HG02884 (cell line): Measurements from ENCODE around the gene ELF5.

Source experiments
- ATAC-seq: cut with Tn5 transposase; IDR thresholded peaks from one replicate; pipeline ENCODE4 v1.9.1; 2021; ENCODE audit warnings: mild to moderate bottlenecking, moderate library complexity; ENCODE audit not compliant: unreplicated experiment

ELF5 gene

DNA sequence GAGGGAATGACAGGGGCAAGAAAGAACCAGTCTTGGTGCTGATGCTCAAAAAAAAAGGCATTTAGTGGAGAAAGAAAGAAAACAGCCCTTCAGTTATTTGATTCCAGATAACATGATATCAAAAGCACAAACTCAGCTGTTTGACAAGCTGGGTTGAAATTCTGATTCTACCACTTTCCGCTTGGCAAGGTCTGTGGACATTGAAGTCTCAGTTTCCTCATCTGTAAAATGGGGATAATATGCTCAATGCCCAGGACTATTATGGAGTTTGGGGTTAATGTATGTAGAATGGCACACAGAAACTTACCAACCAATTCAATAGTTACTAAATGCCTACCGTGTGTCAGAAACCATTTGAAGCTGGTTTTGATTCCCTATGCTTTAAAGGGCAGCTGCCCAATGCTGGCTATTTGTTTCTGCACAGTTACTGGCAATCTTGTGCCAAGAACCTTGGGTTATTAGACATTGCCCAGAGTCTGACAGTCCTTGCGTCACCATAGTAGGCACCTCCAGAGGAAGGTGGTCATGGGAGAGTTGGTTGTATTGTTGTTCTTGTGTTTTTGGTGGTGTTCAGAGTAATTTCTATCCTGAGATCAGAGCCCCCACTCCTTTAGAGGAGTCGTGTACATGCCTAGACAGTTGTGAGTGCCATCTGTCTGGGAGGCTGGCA is 19.5 kb downstream of the ELF5 start:
- ATAC-seq: no peak

DNA sequence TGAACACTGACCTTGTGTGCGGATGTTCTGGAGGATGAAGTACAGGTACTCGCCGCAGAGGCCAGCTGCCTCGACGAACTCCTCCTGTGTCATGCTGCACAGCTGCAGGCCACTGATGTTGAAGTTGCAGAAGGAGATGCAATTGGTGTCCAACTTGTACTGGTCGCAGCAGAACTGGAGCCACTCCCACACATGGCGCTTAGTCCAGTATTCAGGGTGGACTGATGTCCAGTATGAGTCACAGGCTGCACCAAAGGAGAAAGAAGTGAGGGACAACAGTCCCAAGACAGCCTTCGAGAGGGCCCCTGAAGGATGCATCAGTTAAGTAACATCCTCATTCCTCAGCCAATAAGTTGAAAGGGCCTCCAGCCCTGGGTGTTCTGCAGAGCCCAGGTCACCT is 20.1 kb downstream of the ELF5 start:
- no peak for ATAC-seq

DNA sequence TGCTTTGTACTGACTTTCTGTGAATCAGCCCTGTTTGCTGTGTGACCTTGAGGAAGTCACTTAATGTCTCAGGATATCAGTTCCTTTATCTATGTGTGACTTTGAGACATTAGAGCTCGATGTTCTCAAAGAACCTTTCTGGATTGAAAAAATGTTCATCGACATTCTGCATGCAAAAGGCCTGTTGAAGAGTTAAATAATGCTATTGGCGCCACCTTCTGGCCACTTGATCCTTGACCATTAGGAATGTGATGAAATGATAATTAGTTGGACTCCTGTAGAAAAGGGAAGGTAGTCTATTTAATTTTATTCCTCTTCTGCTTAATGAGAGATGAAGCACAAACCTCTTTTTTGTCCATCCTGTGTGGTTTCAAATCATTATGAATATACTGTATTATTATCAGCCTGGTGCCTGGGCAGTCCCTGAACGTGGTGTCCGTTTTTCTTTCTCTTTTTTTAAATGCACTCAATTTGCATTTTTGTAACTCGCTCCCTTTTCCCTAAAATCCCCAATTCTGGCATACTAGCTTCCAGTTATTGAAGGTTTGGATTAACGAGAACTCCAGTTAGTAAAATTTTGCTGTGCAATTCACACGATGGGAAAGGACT is 20.7 kb downstream of the ELF5 start:
- no peak for ATAC-seq

DNA sequence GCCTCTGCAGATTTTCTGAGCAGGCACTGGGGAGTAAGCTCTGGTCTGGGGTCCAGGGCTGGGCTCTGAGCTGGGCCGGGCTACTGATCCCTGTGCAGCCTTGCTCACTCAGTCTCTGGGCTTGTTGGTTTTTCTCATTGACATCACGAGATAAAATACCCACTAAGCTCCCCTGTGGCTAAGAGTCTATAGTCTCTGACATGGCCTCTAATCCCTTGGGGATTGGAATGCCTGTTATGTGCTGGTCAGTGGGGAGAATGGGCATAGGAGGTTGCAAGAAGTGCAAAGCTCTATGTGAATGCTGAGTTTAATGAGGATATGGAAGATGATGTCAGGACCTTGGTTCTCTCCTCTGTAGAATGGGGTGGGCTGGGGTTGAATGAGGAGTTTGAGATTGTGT is 23.3 kb downstream of the ELF5 start:
- ATAC-seq: no peak

DNA sequence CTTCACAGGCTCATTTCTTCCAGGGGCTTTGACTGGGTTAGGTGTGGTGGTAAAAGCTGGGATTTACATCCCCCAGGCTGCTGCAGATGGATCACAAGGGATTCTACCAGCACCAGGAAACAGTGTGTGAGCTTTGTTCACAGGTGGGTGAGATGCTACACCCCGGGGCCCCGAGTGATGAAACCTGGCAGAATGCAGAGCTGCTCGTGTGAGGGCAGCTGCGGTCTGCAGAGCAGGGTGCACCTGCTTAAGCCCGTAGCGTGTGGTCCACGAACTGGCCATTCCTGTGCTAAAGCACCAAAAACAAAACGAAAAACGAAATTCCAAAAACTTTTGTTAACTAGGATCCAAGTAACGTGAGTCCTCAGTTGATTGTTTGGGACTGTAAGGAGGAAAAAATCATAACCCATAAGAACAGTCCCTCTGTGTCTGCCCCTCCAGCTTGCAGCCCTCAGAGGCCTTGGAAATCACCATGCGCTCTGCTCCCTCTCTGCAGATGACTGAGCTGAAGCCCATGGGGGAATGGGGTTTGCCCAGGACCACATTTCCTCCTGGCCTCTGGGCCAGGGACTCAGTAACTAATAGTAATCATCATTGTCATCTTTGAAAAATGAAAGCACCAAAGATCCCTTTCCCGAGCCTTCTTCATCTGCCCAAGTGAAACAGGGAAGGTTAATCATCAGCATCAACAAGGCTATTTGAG is 24.6 kb downstream of the ELF5 start:
- no peak for ATAC-seq

DNA sequence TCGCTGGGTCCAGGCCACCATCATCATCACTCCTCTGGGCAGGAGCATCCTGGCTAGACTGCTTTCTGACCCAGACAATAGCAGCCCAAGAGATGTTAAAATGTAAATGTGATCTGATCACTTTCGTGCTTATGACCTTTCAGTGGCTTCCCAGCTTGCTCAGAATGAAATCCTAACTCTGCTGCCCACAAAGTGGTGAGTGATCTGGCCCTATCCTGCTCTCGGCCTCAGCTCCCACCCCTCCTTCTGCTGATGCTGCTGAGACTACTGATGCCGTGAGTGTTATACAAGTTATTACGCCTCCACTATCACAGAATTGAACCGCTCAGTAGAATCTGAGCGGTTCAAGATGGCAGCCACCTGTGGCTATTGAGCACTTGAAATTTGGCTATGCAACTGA is 26.2 kb downstream of the ELF5 start:
- no peak for ATAC-seq

DNA sequence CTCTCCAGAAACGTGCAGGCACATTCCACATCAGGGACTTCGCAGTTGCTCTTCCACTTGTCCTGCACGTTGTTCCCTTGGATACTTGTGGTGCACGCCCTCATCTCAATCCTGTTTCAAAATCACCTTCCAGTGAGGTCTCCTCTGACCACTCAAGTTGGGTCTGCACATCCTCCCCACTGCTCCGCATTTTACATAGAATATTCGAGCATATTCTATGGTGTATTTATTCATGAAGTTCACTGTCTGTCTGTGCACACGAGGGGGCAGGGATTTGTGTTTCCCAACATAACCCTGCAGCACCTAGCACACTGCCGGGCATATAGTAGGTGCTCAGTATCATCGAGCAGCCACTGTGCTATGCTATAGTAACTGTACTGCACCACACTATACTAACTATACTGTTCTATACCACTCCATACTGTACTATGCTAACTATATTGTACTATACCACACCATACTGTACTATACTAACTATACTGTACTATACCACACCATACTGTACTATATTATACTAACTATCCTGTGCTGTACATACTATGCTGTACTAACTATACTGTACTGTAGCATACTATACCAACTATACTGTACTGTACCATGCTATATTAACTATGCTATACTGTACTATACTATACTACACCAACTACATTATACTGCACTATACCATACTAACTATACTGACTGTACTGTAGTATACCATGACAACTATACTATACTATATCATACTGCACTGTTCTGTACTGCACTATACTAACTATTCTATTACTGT is 30.3 kb downstream of the ELF5 start:
- no peak for ATAC-seq

DNA sequence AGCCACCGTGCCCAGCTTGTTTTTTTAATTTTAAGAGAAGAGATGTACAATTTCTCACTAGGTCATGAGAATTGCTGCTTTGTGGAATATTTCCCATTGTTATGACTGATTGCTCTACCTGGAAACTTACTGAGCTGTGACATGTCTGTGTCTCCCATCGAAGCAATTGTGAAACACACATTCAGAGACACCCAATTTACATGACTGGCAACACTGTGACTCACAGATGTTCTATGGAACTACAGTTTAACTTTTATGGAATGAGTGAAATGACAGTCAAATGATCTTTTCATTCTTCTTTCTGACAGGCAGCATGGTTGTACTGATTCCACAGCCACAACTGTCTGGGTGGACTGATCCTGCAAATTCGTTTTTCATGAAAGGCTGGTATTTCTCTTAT is 32.3 kb downstream of the ELF5 start:
- ATAC-seq: no peak

DNA sequence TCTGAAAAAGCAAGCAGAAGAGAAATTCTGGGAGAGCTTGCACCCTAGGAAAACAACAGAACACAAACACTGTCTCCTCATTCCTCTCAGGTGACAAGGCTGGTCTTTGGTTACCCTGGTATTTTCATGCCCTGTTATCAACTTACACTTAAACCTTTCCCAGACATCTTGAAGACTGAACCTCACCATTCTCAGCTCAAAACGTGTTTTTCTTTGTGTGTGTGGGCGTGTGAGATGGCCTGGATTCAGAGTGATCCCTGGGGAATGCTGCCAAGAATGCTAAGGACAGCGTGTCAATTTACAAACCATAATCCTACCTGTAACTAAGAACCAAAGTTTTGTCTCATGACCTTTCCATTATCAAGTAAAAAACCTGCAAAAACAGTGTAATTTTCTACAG is 33.3 kb downstream of the ELF5 start:
- ATAC-seq: no peak

DNA sequence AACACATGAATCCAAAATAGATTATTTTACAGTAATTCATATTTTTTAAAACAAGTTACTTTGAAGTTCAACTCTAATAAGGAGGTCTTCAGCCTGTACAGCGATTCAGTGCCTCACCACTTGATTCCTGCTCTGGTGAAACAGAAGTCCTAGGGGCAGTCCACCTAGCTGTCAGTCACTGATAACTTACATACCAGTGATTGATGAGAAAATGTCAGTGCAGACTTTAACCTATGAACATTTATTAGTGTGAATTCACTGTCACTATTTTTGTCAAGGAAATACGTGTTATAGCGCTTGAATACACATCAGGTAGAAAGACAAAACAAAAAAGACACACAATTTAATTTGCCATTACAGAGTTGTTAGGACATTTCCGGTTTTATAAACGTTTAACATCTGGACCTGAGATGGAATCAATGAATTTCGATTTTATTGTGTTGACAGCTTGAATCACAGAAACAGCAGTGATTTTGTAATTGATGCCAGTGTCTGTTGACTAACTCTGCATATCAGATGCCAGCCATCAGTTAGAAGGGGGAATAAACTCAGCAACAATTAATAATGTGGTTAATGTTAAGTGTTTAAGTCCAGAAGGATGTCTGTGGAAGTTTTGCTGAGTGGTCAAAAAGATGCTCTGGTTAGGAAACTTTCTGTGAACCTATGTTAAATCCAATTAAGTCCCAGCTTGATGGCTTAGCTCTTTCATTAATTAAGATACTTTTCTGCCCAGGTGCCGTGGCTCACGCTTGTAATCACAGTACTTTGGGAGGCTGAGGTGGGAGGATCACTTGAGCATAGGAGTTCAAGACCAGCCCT is 34.5 kb downstream of the ELF5 start:
- ATAC-seq: no peak

DNA sequence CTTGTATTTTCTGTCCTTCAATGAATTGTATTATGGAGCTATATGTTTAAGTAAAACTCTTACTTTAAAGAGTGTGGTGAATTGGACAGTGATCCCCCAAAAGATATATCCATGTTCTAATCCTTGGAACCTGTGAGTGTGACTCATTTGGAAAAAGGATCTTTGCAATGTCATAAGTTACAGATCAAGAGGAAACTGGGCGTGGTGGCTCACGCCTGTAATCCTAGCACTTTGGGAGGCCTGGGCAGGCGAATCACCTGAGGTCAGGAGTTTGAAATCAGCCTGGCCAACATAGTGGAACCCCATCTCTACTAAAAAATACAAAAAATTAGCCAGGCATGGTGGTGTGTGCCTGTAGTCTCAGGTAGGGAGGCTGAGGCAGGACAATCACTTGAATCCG is 36.7 kb downstream of the ELF5 start:
- ATAC-seq: no peak

DNA sequence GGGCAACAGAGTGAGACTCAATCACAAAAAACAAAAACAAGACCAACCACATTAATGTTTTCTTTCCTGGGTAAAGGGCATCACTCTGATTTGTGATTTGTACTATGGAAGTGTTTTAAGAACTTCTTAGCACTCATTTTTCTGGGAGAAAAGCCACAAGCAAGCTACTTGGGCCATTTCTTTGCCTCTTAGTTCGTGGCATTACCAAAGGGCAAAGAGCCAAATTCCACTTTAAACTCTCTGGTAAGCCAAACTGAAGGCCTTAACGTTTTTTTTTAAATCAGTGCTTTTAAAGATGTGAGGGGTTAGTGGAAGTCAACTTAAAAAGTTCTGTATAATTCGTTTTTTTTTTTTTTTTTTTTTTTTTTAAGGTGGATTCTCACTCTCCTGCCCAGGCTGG is 37.9 kb downstream of the ELF5 start:
- ATAC-seq: no peak

DNA sequence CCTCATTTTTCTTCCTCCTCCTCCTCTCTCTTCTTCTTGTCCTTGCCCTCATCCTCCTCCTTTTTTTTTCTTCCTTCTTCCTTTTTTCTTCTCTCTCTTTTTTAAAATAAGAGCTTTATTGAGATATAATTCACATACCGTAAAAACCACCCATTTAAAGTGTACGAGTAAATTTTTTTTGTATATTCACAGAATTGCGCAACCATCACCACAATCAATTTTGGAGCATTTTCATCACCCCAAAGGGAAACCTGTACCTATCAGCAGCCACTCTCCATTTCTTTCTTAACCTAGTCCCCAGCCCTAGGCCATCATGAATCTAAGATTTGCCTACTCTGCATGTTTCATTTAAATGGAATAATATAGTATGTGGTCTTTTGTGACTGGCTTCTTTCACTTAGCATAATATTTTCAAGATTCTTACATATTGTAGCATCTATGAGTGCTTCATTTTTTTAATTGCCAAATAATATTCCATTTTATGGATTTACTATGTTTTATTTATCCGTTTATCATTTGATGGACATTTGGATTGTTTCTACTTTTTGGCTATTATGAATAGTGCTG is 39.9 kb downstream of the ELF5 start:
- no peak for ATAC-seq

DNA sequence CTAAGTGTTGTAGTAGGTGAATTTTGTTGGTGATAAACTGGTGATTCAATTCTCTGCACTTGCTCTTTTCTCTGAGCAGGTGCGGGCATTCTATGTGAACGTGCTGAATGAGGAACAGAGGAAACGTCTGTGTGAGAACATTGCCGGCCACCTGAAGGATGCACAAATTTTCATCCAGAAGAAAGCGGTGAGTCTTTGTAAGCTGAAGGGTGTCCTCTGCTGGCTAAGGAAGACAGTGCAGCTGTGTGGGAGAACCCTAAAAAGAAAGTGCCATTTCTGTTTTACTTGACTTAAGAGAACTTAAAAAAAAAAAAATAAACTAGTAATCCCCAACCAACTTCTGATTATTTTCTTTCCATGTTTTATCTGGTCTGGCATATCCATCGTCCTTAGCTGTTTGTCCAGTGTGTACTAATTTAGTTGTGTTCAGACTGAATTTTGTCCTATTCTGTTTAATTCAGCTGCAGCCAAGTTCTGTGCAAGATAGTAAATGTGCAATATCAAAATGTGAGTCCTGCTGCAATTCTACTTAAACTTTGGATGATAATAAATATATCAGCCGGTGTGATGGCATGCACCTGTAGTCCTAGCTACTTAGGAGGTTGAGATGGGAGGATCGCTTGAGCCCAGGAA is 45.3 kb downstream of the ELF5 start:
- no peak for ATAC-seq

DNA sequence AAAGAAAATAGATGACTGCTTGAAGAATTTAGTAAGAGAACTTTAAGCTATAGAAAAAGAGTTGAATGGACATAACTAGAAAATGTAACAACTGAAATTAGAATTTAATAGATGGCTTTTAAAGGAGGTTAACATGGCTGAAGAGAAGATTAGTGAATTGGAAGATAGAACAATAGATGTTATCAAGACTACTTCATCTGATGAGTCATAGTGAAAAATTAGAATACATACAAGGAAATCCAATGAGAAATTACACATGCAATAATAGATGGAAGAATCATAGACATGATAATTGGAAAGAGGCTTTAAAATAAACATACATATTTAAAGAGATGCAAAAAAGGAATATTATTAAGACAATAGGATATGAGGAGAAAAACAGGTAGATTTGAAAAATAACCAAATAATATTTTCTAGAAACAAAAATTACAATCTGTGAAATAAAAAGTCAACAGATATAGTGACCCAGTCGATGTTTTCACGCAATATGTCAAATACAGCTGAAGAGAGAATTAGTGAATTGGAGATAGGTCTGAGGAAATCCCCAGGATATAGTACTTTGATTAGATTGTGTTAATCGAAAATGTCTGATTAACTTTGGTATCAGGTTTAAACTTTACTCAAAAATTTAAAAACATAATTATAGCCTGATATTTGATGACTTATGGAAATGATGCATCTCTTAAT is 46.6 kb downstream of the ELF5 start:
- no peak for ATAC-seq

DNA sequence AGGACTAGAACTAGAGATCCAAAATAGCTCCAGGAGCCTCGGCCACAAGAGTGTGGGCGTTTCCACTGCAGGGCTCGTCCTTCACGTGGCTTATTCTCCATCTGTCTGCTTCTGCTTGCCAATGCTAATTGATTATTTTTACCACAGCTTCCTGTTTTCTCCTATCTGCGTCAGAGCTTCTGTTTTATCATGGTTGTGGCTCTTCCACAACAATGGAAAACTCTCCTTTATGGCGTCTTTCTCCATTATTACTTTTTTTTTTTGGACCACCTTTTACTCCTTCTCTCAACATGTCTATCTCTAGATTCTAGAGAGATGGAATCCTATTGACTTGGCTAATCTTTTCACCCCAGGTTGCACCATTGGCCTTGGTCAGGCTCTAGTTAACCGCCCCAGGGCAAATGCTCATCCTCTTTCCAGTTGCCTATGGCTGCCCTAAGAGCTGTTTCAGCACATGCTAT is 49.0 kb downstream of the ELF5 start:
- no peak for ATAC-seq

DNA sequence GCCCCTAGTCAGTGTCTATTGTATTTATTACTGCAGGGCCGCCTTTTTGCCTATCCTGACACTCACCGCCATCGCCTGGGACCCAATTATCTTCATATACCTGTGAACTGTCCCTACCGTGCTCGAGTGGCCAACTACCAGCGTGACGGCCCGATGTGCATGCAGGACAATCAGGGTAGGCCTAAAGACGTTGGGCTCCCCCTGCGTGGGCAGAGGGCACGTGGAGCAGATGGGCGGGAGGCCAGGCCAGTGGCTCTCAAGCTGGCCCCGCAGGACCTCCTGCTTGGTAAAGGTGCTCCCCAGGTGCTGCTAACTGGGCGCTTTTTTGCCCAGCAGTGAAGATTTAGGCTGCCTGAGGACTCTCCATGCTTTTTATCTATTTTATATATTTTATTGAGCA is 52.4 kb downstream of the ELF5 start:
- ATAC-seq: no peak

DNA sequence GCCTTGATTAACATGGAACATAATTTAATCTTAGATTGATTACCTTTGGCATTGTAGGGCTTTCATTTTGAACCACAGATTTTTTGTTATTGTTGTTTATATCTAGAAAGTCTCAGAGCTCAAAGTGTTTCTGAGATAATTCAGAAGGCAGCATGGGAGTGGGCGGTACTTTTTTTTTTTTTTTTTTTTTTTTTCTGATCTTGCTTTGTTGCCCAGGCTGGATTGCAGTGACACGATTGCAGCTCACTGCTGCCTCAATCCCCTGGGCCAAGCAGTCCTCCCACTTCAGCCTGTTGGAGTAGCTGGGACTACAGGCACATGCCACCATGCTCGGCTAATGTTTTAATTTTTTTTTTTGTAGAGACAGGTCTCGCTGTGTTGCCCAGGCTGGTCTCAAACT is 53.3 kb downstream of the ELF5 start:
- ATAC-seq: no peak

DNA sequence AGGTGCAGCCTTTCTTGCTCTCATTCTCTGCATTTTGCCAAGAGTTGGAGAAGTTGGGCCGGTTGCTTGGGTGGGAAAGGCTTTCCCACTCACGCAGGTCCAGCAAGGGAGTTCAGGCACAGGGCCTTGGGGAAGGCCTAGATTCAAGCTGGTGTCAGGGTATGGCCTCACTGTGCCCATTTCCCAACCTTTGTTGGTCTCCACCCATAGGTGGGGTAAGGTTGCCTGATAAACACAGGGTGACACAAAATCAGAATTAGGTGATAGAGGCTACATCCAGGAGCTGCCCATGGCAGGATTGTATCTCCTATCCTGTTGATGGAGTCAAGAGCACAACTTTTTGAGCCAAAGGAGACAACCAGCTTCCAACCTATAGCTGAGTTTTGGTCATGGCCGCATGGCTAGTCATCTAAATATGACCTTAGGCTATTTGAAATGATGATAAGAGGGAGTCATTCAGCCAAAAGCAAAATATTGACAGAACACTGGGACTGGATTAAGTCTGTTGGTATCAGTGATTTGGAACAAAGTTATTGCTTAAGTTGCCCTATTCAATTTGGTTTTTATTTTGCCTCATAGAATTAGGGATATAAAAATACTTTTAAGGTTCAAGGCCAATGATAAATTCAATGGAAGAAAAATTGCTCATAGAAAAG is 54.0 kb downstream of the ELF5 start:
- ATAC-seq: no peak
